Stimulated activated CD4-positive, alpha-beta T cell treated with anti-CD3 and anti-CD28 coated beads, Interleukin-4, amount 100 ng/mL, for 24 hours (primary cell): ENCODE data around the gene SLC39A9.
"Not testable (repeated sequence)": the region's sequence is repeated elsewhere in the genome, so short reads cannot be mapped to it uniquely, and the experiment has no call there.

ENCODE experiments used
- DNase-seq: peaks from one replicate; pipeline ENCODE4 v3.0.0-alpha.2; 2020

Gene SLC39A9

DNA sequence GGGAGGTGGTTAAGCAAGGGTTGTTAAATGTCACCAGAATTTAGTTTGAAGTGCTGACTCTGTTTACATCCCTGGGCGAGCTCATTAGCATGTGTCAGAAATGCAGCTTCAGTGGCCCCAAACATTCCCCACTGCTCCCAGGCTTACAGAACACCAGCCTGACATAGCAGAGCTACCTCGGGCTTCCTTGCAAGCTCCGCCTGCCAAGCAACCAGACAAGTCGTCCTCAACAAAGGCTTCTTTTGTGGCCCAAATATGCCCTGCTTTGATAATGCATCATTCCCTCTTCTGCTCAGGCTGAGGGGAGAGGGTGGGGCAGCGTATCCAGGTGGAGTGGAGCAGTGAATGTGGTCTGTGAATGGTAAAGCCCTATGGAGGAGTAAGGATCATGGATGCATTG is 28.4 kb upstream of the SLC39A9 start:
- DNase-seq: no peak

GRCh38 chr14:69372146-69372545 is 26.3 kb upstream of the SLC39A9 start:
- DNase-seq: no peak

DNA sequence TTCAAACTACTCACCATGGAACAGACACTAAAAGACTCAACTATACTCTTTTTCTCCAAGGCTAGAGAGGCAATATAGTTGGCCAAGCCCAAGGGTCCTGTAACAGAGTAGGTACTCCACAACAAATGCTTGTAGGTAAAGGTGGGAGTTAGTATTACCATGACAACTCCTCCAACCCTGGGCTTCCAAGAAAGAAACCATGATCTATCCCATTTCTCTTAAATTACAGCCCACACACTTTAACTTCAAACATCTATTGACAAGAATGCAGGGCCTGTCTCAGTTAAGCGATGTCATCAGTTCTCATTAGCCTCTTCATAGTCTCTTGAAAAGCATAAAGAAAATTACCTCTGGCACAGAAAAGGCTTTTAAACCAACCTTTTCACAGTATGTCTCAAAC is 25.4 kb upstream of the SLC39A9 start:
- DNase-seq: no peak

DNA sequence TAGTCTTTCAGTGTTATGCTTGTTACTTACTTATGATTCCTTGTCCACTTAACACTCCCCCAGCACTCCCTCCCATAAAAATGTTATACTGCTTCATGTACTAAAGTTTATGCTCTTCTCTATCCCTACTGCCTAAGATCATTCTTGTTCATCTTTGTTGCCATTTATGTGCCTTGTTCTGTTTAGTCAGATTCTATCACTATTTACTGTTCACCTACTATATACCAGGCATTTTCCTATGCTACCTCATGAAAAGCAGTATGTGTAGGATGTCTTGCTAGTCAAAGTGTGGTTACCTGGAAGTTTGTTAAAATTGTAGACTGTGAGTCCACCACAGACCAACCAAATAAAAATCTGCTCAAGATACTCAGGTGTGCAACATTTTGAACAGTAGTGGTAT is 24.3 kb upstream of the SLC39A9 start:
- DNase-seq: no peak

- DNase-seq: no peak
These were observed 23.3 kb upstream of the SLC39A9 start for GRCh38 chr14:69375182-69375581.

GRCh38 chr14:69375722-69376121 is 22.8 kb upstream of the SLC39A9 start:
- no peak for DNase-seq

- no peak for DNase-seq
These were observed 22.1 kb upstream of the SLC39A9 start for GRCh38 chr14:69376439-69376838.

DNA sequence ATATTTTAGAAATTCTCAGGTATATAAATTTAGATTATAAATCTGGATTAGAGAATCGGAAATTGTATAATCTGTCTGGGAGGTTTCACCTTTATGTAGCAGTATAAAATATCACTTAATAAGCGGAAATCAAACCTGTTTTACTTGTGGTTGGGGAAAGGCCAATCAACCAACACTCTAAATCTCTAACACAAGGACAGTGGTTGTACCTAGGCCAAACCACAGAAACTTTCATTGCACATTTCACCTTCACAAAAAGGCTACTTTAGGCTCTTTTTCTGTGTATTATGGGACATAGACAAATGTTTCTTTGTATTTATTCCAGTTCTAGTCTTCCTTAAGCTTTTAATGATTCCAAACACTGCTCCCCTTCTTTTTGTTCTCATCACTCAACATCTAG is 20.2 kb upstream of the SLC39A9 start:
- DNase-seq: no peak

DNA sequence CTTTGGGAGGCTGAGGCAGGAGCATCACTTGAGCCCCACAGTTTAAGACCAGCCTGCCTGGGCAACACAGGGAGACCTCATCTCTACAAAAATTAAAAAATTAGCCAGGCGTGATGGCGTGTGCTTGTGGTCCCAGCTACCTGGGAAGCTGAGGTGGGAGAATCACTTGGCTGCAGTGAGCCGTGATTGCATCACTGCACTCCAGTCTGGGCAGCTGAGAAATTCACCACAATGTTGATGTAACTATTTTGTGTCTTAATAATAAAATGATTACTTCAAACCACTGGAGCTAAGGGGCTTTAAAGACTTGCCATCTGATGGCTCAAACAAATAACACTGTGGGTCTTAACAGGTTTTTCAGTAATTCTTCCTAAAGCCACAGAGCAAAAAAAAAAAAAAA is 11.2 kb upstream of the SLC39A9 start:
- DNase-seq: no peak

GRCh38 chr14:69391400-69391799 is 7.1 kb upstream of the SLC39A9 start:
- not testable (repeated sequence) for DNase-seq

DNA sequence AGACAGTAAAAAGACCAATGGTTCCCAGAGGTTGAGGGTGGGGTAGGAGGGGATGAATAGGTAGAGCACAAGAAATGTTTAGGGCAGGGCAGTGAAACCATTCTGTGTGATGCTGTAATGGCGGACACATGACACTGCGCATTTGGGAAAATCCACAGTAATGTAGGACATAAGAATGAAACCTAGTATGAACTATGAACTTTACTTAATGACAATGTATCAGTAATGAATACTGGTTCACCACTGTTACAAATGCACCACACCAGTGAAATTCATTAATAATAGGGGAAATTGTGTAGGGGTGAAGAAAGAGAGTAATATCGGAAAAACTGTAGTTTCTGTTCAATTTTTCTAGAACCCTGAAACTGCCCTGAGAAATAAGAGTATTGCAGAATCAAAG is 6.0 kb upstream of the SLC39A9 start:
- DNase-seq: no peak

GRCh38 chr14:69395929-69396328 is 2.6 kb upstream of the SLC39A9 start:
- no peak for DNase-seq

- DNase-seq: no peak
These were observed 322 bp downstream of the SLC39A9 start for GRCh38 chr14:69398818-69399210.

DNA sequence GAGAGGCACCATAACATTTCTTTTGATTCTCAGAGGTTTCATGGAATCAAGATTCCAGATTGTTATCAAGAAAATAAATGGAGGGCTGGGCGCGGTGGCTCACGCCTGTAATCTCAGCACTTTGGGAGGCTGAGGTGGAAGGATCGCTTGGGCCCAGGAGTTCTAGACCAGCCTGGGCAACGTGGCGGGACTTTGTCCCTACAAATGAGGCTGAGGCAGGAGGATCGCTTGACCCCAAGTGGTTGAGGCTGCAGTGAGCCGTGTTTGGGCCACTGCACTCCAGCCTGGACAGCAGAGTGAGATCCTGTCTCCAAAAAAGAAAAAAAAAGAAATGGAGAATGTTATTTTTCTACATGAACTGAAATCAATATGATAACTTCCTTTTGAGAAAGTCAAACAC is 1.3 kb downstream of the SLC39A9 start:
- DNase-seq: no peak

DNA sequence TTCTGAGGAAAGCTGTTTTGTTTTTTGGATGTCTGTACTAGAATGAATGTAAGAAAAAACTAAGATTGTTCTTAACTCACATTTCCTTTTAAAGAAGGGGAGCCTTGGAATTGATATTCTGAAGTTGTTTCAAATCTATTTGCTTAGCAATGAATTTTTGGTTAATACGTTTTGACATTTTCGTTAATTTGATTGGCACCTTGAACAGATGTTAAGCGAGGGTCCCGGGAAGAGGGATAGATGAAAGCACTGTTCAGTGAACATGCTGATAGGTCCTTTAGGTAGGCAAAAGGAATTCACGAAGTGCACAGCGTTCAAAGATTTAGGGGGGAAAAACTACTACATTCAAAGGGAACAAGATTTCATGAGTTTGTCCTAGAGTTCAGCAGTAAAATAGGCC is 1.7 kb downstream of the SLC39A9 start:
- DNase-seq: no peak

DNA sequence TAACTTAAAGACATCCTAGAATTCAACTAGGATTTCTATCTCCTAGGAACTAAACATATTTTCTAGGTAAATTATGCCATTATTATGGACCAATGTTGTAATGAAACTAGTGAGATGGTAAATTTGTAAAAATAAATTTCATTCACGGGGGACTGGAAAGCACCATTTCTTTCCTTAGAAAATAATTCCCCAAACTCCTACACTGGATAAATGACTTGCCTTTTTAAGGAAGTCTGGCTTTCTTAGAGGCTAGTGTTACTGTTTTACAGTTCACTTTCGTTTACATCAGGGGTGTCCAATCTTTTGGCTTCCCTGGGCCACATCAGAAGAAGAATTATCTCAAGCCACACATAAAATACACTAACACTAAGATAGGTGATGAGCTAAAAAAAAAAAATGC is 3.3 kb downstream of the SLC39A9 start:
- DNase-seq: no peak

DNA sequence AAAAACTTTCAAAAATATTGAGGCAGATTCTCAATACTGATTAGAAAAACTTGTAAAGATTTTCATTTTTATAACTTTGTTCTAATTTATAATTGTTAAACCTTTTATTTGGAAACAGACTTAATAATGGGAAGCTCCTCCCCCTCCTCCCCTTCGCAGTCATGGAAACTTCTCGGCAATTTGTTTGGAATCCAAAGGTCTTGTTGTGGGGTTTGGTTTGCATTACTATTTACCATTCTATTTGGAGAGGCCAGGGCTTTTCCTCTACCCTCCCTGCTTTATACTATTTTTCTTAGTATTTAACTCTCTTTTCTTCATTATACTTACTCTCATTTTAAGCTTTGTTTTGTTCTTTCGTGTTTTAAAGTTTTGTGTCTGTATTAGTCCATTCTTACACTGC is 6.0 kb downstream of the SLC39A9 start:
- DNase-seq: no peak

DNA sequence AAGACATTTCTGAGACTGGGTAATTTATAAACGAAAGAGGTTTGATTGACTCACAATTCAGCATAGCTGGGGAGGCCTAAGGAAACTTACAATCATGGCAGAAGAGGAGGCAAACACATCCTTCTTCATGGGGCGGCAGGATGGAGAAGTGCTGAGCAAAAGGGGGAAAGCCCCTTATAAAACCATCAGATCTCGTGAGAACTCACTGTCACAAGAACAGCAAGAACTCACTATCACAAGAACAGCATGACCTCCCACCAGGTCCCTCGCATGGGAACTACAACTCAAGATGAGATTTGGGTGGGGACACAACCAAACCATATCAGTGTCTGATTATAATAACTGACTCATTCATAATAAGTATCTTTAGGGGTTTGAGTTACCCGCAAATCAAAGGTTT is 6.4 kb downstream of the SLC39A9 start:
- DNase-seq: no peak

DNA sequence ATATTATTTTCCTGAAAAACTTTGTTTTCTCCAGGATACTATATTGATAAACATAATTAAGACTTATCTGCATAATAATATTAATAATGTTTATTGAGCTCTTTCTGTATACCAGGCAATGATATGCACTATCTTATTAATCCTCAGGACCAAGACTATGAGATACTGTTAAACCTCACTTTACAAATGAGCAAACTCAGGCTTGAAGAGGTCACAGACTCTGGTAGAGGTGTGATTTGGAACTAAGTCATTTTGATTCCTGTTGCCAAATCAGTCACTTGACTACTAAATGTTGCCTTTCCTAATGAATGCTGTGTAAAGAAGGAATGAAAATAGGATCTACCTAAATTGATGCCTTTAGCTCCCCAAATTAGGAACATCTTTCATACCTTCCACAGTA is 7.3 kb downstream of the SLC39A9 start:
- DNase-seq: no peak

GRCh38 chr14:69408331-69408960 is 10.0 kb downstream of the SLC39A9 start:
- DNase-seq: no peak

- no peak for DNase-seq
These were observed 15.0 kb downstream of the SLC39A9 start for GRCh38 chr14:69413483-69413882.

- not testable (repeated sequence) for DNase-seq
These were observed 17.6 kb downstream of the SLC39A9 start for GRCh38 chr14:69416087-69416486.

DNA sequence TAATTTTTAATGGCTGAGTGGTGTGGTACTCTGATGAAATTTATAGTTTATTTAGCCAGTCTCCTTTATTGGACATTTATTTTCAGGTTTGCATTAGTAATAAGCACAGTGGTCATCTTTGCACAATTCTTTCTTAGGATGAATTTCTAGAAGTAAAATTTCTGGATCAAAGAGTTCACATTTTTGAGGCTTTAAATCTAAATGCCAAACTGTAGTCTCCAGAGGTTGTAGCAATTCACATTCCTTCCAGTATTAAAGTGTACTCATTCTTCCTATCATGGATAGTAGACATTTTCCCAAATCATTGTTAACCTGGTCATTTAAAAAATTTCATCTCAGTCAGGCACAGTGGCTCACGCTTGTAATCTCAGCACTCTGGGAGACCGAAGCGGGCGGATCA is 24.8 kb downstream of the SLC39A9 start:
- no peak for DNase-seq

DNA sequence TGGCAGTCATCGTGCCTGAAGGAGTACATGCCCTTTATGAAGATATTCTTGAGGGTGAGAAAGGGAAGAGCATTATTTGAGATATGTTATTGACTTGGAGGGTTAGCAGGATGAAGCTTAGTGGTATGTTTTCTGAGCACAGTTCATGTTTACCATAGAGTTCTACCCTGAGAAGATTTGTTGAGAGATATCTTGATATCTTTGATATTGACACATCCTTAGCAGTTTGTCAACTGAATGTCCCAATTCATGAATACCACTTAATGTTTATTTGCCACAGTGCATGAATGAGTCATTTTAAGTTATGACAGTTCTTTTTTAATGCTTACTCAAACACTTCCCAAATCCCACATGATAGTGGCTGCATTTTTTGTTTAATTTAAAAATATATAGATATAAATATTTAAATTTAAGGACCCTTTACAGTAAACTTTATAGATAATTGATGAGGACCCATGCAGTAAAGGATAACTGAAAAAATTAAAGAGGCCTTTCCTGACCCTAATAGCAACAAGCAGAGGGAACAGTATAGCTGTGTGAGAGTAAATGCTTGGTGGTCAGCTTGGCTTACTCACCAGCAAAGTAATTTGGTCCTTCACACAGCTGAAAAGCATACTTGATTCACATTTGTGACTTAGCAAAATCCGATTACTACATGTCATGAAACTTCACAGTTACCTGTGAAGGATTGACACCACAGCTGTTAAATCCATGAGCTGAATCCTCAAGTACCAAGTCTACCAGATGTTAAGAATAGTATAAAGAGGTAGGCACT is 25.8 kb downstream of the SLC39A9 start:
- no peak for DNase-seq

DNA sequence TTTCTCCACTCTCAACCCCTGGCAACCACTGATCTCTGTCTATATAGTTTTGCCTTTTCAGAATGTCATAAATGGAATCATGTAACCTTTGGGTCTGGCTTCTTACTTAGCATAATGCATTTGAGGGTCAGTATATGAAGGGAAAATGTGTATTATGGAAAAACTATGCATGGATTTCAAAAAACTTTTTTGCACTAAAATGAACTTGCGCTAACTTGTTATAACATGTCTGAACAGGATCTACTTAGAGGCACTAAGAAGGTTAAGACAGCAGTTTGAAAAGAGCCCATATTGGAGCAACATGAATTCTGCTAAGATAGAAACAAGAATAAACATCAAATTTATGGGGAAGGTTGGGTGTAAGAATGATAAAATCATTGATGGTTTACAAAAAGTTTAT is 29.1 kb downstream of the SLC39A9 start:
- DNase-seq: no peak
